GM21515 (cell line): ENCODE data around the gene ALAS1.

ENCODE experiments used
- ATAC-seq: cut with Tn5 transposase; IDR thresholded peaks from one replicate; pipeline ENCODE4 v1.9.1; 2021; ENCODE audit not compliant: unreplicated experiment

The ALAS1 gene

GRCh38 chr3:52198643-52199608 lies 966 bp downstream of the ALAS1 start:
- ATAC-seq: no peak

GRCh38 chr3:52200981-52201679 lies 3.2 kb downstream of the ALAS1 start:
- ATAC-seq: no peak

- ATAC-seq: no peak
Measured at GRCh38 chr3:52202384-52203077, 4.6 kb downstream of the ALAS1 start.

GRCh38 chr3:52203701-52204100 lies 5.7 kb downstream of the ALAS1 start:
- ATAC-seq: no peak

- no peak for ATAC-seq
Measured at GRCh38 chr3:52204337-52205073, 6.5 kb downstream of the ALAS1 start.

- no peak for ATAC-seq
Measured at GRCh38 chr3:52205727-52206372, 7.9 kb downstream of the ALAS1 start.

- no peak for ATAC-seq
Measured at GRCh38 chr3:52208556-52208955, 10.6 kb downstream of the ALAS1 start.

GRCh38 chr3:52210037-52210436 lies 12.1 kb downstream of the ALAS1 start:
- ATAC-seq: no peak

GRCh38 chr3:52210550-52211046 lies 12.6 kb downstream of the ALAS1 start:
- ATAC-seq: no peak

GRCh38 chr3:52211268-52211891 lies 13.4 kb downstream of the ALAS1 start:
- no peak for ATAC-seq

- ATAC-seq: no peak
Measured at GRCh38 chr3:52213005-52213404, 15.0 kb downstream of the ALAS1 start.

GRCh38 chr3:52213901-52214300 lies 15.9 kb downstream of the ALAS1 start:
- ATAC-seq: no peak

- no peak for ATAC-seq
Measured at GRCh38 chr3:52215351-52215750, 17.4 kb downstream of the ALAS1 start.

- ATAC-seq: no peak
Measured at GRCh38 chr3:52216585-52217408, 18.8 kb downstream of the ALAS1 start.

GRCh38 chr3:52217409-52217805 lies 19.4 kb downstream of the ALAS1 start:
- no peak for ATAC-seq

GRCh38 chr3:52218026-52218425 lies 20.1 kb downstream of the ALAS1 start:
- ATAC-seq: no peak

GRCh38 chr3:52218454-52218853 lies 20.5 kb downstream of the ALAS1 start:
- ATAC-seq: no peak

GRCh38 chr3:52218937-52219650 lies 21.1 kb downstream of the ALAS1 start:
- ATAC-seq: no peak
